GM18507 (cell line): ENCODE results near the gene UBAC2.

Experiments used
- DNase-seq: peaks from one replicate; pipeline ENCODE4 v3.0.0; 2011; ENCODE audit warnings: low read depth; ENCODE audit not compliant: insufficient read length; ENCODE audit errors: extremely low spot score
- FAIRE-seq: peaks from 2 replicates; lab custom pipeline; 2011; peaks lifted over from hg19 to GRCh38; lab: Jason Lieb, UNC

UBAC2 gene

DNA sequence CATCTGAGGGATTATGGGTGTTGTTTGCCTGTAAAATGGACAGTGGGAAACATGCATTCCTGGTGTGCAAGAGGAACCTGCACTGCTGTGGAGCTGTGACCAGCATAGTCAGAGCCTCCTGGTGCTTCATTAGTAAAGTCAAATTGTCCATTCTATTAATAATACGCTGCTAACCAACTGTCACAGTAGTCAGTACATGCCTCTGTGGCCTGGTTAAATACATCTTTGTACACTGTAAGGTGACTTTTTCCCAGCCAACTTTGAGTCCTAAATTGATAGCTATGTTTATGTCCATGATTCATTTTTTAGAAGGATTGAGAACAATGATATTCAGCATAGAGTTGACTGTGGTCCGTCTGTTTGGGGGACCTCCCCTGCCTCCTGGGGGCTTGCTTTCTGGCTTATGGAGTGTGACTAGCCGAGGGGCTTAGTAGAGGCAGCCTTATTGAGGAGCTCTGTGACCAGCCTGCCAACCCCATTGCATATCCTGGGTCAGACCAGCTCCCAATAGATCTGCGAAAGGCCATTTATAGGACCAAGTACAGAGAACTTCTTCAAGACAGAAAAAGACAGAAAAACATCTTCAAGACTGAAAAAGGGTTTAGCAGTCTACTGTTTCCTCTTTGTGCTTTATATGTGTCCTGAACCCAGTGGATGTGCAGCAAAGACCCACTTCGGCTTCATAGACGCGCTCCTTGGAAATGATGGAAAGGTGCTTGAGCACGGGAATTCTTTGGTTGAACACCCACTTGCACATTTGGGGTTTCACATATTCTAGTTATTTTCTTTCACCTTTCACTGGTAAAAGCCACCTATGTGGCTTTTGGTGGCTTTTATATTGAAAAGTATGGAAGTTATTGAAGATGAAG lies 102.2 kb downstream of the UBAC2 start:
- FAIRE-seq = peak; percentile 67
- no peak for DNase-seq

DNA sequence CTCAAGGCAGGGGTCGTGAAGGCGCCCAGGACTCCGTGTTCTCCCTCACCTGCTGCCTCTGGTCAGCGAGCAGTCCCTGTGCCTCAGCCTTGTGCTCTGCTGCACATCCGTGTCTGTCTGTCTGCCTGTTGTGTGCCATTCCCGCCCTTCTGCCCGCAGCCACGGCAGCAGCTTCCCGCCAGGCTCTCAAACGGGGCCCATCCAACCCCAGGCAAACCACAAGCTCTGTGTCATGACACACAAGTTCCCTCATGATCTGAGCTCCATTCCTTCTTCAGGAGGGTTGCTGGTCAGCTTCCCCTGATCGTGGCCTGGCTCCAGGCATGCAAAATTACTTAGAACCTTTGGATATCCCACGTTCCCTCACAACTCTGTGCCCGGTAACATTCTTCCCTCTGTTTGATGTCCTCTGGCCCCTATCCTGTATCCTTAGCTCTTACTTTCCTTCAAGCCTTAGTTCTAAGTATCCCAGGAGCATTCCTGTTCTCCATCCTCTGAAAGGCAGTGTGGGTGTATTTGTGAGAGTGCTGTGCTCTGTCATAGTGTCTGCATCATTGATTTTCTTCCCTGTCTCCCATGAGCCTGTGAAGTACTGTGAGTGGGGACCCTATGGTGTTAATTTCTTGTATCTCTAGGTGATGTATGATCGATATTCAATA lies 103.3 kb downstream of the UBAC2 start:
- DNase-seq (no peak), FAIRE-seq (peak; percentile 69)

DNA sequence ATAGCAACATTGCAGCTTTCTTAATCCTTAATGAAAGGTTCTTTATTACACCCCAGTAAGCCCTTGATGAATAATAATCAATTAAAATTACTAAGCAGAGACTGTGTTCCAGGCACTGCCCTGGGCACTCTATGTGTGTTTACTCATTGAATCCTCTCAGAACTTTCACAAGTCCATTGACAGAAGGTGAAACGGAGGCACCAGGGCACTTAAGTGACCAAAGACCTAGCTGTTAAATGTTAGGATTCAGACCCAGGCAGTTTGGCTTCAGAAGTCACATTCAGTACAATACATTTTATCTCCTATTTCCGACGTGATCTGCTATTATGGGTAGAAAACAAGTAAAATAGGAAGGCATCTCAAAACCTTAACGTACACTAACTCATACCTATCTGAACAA lies 103.9 kb downstream of the UBAC2 start:
- no peak for DNase-seq
- peak; percentile 42 for FAIRE-seq

DNA sequence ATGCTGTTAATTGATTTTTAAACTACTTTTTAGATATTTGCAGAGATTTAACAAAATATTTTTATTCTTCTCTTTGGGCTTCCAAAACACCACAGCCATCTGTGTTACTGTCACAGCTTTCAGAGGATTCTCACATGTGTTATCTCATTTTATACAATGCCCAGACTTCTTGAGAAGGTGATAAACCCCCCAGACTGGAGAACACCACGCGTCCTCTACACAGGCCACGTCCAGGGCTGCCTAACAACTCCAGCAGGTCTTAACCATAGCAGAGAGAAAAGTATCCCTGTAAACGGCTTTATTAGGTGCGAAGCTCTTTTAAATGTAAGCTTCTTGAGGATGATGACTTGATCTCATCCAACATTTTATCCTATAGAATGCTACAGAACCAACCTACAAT lies 104.5 kb downstream of the UBAC2 start:
- FAIRE-seq (no peak), DNase-seq (no peak)

DNA sequence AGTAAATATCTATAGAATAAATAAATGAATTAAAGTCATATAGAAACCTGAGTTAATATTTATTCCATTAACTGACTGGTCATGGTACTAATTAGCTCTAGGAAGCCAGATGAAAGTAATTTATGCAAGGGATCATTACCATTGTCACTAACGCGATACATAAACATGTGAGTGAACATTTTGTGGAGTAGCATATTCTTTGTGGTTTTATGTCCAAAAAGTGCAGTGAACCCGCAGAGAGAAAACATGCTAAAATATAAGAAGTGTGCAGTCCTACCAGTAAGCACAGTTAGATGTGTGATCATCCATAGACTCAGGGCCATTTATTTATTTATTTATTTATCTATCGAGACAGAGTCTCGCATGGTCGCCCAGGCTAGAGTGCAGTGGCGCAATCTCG lies 104.9 kb downstream of the UBAC2 start:
- DNase-seq (no peak), FAIRE-seq (no peak)

DNA sequence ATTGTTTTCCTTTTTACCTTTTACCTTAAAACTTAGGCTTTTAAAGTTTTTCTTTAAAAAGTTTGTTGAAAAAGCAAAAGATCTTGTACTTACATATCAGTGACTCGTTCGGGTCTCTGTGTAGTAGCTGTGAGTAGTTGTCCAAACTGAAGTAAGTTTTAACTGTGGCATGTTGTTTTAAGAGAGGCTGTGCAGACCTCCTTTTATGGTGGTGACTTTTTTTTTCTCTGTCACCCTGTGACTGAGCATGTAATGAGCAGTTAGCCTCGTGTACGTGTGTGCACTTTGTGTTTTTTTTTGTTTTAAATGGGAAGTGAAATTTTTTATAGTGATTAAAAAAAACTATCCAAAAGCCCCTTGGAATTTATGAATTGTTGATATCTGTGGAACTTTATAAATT lies 106.6 kb downstream of the UBAC2 start, which contains the start of gene GPR183:
TSS of gene GPR183 (minus strand) at position 153 of the 400 bp plus-strand sequence. CDS start 11,254 bp downstream, outside the sequence.
- peak; percentile 93 for FAIRE-seq
- no peak for DNase-seq

DNA sequence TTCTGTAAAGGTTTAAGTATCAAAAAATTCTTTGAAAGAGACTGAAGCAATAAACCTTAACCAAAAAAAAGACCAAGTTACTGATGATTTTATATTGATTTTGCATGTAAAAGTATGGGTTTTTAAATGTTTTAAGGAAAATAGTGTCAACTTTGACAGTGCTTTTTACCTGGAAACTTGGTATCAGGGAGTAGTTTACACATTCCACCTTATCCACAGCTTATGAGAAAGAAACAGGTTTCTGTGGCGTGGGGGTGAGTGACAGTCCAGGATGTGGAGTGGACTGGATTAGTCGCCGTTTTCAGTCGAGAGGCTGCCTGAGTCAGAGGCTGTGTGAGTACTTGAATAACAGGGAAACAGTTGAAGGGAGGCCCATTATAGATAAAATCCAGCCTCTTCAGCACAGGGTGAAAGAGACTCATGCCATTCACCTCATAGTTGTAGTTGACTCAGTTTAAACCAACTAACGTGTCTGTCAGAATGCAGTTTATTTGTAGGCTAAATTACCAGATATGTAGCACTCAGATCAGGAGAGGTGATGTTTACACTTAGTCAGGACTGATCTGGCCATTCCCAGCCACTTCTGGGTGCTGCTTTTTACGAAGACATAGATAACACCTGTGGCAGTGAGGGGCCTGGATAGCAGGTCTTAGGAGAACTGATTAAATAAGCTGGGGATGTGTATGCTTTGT lies 107.1 kb downstream of the UBAC2 start:
- DNase-seq (no peak), FAIRE-seq (peak; percentile 18)

DNA sequence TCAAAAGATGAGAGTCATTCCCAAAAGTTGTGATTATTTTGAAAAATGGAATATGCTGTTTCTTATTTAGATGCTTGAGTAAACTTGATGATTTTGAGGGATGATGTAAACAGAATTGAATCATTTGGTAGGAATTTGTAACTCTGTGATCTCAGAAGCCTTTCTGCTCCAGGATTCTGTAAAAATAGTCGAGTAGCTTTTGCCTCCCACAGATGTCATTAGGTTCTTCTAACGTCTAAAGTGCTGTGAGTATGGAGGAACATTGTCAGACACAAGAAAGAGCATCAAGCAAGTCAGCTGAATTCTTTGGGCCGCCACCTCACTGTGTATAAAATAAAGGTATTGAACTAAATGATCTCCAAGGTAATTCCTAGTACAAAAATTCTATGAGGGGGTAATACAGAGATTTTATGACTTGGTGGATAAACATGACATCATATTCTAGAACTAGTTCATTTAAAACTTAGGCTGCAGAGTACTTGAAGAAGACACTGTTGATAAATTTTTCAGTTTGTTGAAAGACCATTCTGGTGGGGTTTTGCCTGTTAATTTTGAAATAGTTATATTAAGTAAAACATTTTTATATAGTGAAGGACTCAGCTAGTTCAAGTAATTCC lies 107.9 kb downstream of the UBAC2 start:
- no peak for DNase-seq
- no peak for FAIRE-seq

DNA sequence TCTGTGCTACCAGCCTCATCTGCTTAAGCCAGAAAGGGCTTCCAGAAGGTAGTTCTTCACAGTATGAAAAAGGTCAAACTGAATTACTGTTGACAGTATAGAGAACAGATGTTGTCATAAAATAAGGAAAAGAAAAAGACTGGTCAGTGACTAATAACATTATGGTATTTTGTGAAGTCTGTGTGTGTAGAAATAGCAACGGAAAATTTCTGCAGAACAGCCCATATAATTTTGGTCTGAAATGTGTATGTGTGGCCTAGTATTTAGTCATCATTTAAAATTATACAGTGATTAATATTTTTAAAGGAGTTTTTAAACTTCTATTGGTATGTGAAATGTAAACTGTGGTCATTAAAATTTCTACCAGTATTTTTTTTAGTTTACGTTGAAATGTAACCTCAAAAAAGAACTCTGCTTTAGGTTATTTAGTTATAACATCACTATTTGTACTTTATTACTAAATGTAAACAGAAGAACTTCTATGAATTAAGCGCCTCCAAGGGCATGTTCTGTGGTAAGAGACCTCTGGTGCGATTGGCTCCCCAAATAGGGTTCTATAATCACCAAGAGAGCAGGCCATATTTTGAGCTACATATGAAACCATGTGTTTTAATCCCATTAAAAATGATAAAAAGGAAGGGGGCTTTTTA lies 109.9 kb downstream of the UBAC2 start:
- FAIRE-seq (no peak), DNase-seq (no peak)

DNA sequence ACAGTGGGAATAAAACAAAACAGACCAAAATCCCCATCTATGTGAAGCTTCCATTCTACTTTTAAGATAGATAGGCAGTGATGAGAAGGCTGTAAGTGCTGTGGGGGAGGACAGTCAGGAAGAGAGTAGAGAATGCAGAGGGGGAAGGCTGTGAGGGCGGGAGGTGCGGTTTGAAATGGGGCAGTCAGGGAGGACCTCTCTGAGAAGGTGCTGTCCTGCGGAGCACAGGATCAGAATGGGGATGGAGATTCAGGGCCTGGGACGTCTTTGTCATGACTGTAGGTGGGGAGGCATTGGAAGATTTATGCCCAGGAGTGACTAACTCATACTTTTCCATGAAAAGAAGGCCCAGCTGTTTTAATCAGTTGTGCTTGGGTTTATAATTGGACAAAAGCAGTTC lies 110.5 kb downstream of the UBAC2 start:
- FAIRE-seq (no peak), DNase-seq (no peak)

DNA sequence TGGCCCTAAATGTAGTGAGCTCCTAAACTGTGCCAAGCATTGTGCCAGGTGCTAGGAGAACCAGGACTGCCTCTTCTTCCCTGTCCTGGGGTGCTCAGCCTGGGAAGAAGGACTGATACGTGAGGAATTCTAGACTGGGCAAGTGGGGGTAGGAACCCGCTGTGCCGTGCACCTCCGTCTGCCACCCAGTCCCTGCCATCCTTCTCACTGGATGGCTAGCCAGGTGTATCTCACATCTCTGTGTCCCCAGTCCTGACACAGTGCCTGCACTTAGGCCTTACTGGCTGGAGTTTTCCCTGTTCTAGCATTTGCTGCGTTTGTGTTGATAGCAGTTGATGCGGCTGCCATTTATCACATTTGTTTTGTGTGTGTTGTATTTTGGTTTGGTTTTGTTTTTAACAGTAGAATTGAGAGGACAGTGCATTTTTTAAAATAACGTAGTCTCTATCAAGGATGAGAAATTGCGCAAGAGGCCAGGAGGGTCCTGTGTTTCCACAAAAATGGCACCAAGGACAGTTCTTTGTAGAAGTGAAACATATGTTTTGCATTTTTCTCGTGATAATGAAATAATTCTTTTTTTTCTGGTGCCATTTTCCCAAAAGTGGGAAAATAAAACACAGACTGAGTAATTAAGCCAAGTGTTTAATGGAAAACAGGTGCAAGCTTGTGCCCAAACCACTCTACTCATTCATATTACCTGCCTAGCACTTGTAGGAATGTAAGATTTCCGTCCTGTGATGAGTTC lies 111.3 kb downstream of the UBAC2 start:
- DNase-seq = no peak

DNA sequence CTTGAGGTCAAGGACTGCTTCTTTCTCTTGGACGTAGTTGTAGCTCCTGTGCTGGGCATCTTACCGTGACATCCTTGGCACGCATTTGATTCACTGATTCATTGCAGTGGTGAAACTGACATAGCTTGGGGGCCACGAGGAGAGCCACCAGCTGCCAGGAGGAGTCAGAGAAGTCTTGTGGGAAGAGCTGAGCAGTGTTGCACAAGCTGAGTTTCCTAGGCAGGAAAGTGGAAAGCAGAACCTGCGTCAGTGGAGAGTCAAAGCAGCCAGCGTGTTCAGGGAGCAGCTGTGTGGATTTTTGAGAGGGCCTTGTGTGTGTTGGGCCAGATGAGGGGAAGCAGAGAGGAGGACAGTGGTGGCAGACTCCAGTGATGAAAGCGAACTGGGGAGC lies 111.8 kb downstream of the UBAC2 start:
- no peak for FAIRE-seq
- DNase-seq = no peak

More for the DNA sequence above, 111.3 kb downstream of the UBAC2 start:
- FAIRE-seq = no peak

DNA sequence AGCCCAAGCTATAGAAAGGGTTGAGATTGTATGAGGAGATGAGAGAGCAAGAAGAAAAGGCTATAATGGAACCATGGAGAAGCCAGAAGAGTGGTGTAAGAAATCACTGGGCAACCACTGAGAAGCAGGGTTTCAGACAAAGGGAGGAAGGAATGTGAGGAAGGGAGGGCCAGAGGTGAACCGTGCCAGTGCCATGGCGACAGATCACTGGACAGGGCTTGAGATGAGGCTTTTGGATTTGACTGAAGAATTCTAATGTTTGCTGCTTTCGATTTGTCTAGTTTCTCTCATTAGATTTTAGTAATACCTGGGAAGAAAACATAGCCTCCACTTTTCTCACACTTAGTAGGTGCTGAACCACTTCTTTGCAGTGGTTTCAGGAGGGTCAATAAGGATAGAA lies 112.8 kb downstream of the UBAC2 start:
- no peak for FAIRE-seq
- DNase-seq = no peak

DNA sequence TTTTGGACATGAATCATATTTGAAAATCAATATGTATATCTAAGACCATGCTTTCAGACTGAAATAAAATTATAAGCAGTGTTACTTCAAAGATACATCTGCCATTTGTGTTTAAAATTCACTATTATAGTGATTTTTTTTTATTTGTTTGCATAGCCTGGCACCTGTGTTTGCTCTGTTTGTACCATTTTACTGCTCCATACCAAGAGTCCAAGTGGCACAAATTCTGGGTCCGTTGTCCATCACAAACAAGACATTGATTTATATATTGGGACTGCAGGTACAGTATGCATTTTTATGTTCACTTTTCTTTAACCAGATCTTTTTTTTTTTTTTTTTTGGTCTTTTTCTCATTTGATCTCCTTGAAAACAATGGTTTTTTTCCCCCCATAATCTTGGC lies 113.3 kb downstream of the UBAC2 start:
- no peak for FAIRE-seq

DNA sequence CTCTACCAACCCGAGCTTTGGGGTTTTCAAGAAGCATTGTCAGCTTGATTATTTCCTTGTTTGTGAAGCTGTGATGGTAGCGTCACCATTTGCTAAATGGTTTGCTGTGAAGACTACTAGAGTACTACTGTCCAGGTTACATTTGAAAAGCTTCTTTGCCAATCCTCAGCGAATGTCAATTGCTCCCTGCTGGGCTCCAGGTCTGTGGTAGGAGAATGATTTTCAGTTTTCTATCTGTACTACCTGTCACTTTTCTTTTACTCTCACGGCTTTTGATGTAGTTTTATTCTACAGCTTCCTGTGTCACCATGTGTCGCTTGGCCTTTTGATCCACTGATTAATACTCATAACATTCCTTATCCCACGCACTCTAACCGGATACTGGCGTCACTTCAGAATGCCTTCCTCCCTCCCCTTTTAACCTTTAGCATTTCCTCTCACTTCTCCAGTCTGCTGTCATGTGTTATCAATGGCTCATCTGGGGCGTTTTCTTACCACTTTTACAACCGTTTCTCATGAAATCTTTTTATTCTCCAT lies 114.1 kb downstream of the UBAC2 start:
- FAIRE-seq (peak; percentile 24), DNase-seq (no peak)

More for the DNA sequence above, 113.3 kb downstream of the UBAC2 start:
- no peak for DNase-seq

DNA sequence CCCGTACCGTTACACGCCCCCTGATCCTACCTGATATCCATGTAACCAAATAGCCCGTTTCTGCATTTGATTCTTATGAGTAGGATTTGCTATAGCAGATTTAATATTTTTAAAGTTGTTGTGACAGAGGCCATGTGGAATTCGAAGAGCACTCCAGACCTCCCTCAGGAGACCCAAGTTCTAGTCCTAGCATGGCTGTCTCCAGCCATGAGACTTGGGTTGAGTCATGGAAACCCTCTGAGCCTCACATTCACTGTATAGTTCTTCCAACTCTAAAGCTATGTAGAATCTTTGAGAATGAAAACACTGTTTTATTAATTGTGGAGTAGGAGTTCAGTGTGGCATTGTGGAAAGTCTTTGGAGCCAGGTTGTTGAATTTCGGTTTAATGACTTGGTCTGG lies 114.5 kb downstream of the UBAC2 start:
- no peak for FAIRE-seq

DNA sequence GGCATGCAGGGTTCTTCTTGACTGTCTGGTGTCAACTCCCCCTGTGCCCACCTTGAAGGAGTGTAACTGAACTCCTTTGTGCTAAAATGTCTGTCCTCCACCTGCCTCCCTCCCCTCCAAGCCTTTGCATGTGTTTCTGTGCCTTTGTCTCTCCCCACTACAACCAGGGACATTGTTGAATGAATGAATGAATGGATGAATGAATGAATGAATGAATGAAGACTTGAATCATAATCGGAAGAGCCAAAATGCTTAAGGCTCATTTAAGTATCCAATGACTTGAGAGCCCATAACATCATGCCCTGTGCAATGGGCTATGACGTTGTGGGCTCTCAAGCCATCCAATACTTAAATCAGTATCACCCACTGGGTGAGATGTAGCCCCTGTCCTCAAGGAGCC lies 115.6 kb downstream of the UBAC2 start:
- no peak for DNase-seq

More for the DNA sequence above, 114.5 kb downstream of the UBAC2 start:
- DNase-seq = no peak

DNA sequence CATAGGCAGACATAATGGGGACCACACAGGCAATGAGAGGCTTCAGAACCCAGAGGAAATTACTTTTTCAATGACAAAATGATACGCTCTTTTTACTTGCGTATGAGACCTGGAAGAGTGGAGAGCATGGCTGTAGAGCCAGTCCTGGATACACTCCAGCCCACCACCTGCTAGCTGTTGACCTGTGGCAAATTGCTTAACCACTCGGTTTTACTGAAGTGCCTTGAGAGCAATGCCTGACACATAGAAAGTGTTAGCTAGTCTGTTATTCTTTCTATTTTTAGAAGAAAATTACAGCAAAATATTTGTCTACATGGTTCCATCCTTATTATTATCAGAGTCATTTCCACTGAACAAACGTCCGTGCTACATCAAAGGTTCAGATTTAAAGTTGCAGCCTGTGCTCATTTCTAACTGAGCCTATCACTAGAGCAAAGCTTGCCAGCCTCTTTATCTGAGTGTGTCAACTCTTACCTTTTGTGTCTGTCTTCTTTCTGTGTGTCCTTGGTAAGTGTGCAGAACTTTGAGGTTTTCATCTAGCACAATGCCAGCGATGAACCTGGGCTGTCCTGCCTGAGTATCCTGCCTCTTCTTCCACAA lies 116.1 kb downstream of the UBAC2 start:
- no peak for FAIRE-seq
- no peak for DNase-seq

More for the DNA sequence above, 115.6 kb downstream of the UBAC2 start:
- no peak for FAIRE-seq
